ENCODE data around the gene ZNF316.
"Not testable (repeated sequence)": the region's sequence is repeated elsewhere in the genome, so short reads cannot be mapped to it uniquely, and the experiment has no call there.

Gene ZNF316

GRCh38 chr7:6622134-6622710 is 14.9 kb upstream of the ZNF316 start:
- no peak for DNase-seq

- no peak for DNase-seq
Observed at GRCh38 chr7:6623589-6624245, 13.4 kb upstream of the ZNF316 start.

GRCh38 chr7:6624246-6624611 is 12.9 kb upstream of the ZNF316 start:
- no peak for DNase-seq

- no peak for DNase-seq
Observed at GRCh38 chr7:6628045-6628444, 9.1 kb upstream of the ZNF316 start.

GRCh38 chr7:6630007-6630849 is 6.9 kb upstream of the ZNF316 start:
- no peak for DNase-seq

GRCh38 chr7:6631605-6632004 is 5.5 kb upstream of the ZNF316 start:
- DNase-seq = no peak

DNA sequence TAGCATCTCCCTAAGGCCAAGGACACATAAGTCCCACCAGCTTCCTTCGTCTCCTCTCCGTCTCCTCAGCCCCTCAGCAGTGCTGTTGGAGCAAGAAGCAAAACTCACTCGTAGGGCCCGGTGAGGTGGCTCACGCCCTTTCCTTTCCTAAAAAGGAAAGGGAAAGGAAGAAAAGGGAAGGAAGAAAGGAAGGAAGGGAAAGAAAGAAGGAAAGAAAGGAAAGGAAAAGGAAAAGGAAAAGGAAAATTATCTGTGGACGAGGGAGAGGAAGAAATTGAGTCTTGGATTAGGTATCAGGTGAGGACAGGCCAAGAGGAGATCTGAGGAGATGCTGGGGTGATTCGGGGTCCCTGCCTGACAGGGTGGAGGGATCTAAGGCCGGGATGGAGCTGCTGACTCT is 3.1 kb upstream of the ZNF316 start:
- no peak for DNase-seq

DNA sequence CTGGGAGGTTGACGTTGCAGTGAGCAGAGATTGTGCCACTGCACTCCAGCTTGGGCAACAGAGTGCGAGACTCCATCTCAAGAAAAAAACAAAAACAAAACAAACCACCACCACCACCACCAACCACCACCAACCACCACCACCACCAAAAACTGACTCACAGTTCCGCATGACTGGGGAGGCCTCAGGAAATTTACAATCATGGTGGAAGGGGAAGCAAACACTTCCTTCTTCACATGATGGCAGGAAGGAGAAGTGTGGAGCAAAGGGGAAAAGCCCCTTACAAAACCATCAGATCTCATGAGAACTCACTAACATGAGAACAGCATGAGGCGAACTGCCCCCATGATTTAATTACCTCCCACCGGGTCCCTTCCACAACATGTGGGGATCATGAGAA is 2.1 kb upstream of the ZNF316 start:
- DNase-seq = not testable (repeated sequence)

DNA sequence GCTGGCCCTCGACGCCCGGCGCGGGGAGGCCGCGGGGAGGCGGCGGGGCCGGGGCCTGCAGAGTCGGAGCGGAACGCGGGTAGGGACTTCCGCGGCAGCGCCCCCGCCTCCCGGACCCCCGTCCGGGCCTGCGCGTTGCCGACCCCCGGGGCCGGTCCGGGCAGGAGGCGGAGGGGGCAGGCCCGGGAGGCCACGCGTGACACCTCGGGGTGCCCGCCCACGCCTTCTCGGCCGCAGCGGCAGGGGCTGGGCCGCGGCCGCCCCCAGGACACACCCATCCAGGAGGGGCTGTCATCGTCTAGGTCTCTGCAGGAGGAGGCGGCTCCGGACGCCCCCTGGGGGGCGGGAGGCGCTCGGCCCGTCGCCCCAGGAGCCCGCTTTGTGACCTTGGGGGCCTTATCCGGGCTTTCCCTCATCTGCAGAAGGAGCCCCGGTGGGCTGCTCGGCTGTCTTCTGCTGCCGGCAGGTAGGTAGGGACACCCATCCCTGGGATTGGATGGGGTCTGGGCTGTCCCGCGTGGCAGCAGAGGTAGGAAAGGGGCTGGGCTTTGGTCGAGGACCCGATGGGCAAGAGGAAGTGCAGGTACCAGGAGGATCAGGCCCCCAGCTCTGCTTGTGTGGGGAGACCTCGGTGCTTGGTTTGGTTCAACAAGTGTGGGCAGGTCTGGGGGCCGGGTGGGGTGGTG is 569 bp downstream of the ZNF316 start:
- no peak for DNase-seq

DNA sequence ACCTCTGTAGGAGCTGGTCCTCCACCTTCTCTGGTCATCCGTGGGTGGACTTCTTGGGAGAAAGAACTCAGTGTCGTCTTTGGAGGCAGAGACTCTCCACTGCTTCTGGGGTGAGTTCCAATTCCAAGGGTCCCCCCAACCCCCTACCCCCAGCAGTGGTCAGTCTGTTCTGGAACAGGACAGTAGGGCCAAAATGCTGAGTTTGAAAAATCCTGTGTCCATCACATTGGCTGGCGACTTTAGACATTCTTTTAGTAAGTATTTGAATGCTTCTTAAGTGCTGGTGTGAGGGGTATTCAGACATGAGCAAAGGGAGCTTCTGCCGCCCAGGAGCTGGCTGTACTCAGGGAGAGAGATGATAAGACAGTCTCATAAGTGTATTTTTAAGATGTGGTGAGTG is 1.9 kb downstream of the ZNF316 start:
- no peak for DNase-seq

DNA sequence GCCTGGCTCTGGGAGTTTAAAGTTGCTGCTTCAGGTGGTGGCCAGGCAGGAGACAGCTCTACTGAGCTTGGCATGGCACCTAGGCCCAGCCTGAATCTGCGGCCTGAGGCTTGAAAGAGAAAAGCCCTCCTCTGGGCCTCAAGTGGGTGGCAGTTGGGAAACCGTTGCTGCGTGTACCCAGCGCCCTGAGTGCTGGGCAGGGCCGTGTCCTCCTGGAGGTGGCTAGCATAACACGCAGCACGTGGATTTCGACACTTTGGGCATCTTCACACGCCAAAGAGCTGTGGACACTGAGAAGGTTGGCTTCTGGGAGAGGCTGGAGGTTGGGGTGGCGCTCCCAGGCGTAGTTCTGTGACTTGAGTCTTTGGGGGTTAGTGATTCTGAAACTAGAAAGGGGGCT is 2.5 kb downstream of the ZNF316 start:
- DNase-seq = no peak

- DNase-seq = no peak
Observed at GRCh38 chr7:6640246-6640721, 3.2 kb downstream of the ZNF316 start.

DNA sequence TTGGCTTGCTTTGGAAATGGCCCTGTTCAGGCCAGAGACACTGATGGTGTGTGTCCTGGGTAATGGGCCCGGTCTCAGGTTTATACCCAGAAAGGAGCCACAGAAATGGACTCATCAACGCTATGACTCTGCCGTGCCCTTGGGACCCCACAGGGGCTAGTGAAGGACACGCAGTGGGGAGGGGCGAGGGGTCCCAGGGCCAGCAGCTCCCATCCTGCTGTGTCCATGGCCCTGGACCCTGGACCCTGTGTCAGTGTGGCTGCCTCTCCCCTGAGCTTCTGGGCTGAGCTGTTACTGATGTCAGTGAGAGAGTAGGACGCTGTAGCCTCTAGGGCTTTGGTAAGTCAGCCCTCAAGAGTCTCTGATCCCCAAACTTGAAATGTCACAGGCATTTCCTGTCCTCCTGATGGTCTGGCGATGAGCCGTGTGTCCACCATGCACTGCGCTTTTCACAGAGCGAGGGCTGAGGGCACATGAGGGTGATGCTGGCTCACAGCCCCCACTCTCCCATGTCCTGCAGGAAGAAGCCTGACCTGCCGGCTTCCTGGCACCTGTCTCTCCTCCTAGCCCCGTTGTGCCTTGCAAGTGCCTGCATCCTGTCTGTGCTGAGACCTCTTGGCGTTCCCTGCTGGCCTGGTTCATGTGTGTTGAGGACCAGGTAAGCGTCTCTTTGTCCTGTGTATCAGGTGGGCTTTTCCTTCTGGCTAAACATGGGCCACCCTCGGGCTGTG is 4.4 kb downstream of the ZNF316 start:
- no peak for DNase-seq

DNA sequence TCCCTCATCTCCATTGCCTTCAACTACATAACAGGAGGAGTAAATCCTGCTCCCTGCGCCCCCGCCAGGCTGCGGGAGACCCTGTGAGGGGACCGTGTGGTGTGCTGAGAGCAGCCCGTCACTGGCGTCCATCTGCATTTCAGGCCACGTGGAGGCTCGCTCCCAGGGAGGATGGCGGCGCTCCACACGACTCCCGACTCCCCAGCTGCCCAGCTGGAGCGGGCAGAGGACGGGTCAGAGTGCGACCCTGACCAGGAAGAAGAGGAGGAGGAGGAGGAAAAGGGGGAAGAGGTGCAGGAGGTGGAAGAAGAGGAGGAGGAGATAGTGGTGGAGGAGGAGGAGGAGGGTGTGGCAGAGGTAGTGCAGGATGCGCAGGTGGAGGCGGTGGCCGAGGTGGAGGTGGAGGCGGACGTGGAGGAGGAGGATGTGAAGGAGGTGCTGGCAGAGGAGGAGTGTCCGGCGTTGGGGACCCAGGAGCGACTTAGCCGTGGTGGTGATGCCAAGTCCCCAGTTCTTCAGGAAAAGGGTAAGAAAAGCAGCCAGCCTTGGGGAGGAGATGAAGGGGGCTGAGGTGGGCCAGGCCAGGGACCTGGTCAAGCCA is 5.2 kb downstream of the ZNF316 start:
- no peak for DNase-seq

DNA sequence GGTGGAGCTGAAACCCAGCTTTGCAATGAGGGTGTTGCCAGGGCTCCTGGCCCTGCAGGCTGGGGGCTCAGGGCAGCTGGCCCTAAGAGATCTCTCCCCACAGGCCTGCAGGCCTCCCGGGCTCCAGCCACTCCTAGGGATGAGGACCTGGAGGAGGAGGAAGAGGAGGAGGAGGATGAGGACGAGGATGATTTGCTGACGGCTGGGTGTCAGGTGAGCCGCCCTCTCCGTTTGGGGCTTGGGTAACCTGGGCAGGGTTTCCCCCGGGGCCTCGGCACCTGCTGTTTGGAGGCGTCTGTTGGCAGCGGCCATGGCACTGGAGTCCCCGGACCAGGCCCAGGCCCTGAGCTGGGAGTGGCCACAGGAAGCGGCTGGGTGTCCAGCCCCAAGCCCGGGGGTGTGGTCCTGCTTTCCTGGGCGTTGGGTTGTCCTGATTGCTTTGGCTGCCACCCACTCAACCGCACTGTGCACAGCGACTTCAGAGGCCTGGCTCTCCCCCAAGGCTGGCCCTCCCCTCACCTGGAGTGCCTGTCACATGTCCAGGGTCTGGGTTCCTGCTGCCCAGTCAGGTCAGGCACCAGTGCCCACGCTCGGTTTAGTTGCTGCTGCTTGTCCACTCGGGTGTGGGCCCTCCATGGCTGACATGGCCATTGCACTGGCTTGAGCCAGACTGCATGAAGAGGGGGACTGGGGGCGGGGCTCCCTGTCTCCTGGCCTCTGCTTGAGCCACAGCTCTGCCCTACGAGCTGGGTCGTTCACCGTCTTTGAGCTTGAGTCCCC is 5.9 kb downstream of the ZNF316 start:
- DNase-seq = no peak

GRCh38 chr7:6643915-6644625 is 7.0 kb downstream of the ZNF316 start:
- DNase-seq = no peak

- no peak for DNase-seq
Observed at GRCh38 chr7:6644728-6645127, 7.6 kb downstream of the ZNF316 start.

DNA sequence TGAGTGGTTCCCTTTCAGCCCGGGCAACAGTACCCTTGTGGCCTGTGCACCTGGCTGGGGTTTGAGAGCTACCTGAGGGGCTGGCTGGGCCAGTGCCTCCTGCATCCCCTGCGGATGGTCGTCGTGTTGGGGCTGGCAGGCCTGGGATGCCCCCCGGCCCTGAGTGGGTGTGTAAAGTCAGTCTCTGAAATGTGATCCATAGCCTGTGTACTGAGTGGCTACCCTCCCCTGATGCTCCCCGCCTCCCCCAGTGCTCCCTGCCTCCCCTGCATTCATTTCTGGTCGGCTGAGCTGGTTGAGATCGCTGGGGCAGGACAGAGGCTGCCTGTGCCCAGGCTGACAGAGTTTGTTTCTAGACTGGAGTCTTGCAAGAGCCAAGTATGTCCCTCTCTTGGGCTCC is 9.3 kb downstream of the ZNF316 start:
- no peak for DNase-seq

GRCh38 chr7:6647080-6647479 is 10.0 kb downstream of the ZNF316 start:
- DNase-seq = no peak

GRCh38 chr7:6647541-6647940 is 10.4 kb downstream of the ZNF316 start:
- no peak for DNase-seq
